ENCODE measurements around the gene RAD9A. TPM values are rescaled to one million over a fixed set of nuclear protein-coding genes. Genes with fewer than 3 reads are reported as not detected.

Gene RAD9A
- total and polyA plus RNA-seq, 9 of the 15 experiments (the other 6 are each of a cell fraction or from before 2014, with no cell fraction given) = 1.4 to 41.2 (median 16.1) TPM

DNA sequence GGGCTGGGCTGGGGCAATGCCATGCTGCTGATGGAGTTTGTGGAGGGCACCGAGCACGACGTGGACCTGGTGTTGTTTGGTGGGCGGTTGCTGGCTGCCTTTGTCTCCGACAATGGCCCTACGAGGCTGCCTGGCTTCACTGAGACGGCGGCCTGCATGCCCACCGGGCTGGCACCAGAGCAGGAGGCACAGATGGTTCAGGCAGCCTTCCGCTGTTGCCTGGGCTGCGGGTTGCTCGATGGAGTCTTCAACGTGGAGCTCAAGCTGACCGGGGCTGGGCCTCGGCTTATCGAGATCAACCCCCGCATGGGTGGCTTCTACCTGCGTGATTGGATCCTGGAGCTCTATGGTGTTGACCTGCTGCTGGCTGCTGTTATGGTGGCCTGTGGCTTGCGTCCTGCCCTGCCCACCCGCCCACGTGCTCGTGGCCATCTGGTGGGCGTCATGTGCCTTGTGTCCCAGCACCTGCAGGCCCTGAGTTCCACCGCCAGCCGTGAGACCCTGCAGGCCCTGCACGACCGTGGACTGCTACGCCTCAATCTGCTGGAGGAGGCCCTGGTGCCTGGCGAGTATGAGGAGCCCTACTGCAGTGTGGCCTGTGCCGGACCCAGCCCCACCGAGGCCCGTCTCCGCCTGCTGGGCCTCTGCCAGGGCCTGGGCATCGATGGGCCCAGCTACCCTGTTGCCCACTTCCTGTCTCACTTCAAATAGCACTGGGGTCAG lies 32.3 kb downstream of the RAD9A start (continued):
- TF ChIP-seq, protein P1, sequence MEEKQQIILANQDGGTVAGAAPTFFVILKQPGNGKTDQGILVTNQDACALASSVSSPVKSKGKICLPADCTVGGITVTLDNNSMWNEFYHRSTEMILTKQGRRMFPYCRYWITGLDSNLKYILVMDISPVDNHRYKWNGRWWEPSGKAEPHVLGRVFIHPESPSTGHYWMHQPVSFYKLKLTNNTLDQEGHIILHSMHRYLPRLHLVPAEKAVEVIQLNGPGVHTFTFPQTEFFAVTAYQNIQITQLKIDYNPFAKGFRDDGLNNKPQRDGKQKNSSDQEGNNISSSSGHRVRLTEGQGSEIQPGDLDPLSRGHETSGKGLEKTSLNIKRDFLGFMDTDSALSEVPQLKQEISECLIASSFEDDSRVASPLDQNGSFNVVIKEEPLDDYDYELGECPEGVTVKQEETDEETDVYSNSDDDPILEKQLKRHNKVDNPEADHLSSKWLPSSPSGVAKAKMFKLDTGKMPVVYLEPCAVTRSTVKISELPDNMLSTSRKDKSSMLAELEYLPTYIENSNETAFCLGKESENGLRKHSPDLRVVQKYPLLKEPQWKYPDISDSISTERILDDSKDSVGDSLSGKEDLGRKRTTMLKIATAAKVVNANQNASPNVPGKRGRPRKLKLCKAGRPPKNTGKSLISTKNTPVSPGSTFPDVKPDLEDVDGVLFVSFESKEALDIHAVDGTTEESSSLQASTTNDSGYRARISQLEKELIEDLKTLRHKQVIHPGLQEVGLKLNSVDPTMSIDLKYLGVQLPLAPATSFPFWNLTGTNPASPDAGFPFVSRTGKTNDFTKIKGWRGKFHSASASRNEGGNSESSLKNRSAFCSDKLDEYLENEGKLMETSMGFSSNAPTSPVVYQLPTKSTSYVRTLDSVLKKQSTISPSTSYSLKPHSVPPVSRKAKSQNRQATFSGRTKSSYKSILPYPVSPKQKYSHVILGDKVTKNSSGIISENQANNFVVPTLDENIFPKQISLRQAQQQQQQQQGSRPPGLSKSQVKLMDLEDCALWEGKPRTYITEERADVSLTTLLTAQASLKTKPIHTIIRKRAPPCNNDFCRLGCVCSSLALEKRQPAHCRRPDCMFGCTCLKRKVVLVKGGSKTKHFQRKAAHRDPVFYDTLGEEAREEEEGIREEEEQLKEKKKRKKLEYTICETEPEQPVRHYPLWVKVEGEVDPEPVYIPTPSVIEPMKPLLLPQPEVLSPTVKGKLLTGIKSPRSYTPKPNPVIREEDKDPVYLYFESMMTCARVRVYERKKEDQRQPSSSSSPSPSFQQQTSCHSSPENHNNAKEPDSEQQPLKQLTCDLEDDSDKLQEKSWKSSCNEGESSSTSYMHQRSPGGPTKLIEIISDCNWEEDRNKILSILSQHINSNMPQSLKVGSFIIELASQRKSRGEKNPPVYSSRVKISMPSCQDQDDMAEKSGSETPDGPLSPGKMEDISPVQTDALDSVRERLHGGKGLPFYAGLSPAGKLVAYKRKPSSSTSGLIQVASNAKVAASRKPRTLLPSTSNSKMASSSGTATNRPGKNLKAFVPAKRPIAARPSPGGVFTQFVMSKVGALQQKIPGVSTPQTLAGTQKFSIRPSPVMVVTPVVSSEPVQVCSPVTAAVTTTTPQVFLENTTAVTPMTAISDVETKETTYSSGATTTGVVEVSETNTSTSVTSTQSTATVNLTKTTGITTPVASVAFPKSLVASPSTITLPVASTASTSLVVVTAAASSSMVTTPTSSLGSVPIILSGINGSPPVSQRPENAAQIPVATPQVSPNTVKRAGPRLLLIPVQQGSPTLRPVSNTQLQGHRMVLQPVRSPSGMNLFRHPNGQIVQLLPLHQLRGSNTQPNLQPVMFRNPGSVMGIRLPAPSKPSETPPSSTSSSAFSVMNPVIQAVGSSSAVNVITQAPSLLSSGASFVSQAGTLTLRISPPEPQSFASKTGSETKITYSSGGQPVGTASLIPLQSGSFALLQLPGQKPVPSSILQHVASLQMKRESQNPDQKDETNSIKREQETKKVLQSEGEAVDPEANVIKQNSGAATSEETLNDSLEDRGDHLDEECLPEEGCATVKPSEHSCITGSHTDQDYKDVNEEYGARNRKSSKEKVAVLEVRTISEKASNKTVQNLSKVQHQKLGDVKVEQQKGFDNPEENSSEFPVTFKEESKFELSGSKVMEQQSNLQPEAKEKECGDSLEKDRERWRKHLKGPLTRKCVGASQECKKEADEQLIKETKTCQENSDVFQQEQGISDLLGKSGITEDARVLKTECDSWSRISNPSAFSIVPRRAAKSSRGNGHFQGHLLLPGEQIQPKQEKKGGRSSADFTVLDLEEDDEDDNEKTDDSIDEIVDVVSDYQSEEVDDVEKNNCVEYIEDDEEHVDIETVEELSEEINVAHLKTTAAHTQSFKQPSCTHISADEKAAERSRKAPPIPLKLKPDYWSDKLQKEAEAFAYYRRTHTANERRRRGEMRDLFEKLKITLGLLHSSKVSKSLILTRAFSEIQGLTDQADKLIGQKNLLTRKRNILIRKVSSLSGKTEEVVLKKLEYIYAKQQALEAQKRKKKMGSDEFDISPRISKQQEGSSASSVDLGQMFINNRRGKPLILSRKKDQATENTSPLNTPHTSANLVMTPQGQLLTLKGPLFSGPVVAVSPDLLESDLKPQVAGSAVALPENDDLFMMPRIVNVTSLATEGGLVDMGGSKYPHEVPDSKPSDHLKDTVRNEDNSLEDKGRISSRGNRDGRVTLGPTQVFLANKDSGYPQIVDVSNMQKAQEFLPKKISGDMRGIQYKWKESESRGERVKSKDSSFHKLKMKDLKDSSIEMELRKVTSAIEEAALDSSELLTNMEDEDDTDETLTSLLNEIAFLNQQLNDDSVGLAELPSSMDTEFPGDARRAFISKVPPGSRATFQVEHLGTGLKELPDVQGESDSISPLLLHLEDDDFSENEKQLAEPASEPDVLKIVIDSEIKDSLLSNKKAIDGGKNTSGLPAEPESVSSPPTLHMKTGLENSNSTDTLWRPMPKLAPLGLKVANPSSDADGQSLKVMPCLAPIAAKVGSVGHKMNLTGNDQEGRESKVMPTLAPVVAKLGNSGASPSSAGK (IDR thresholded peaks at IDR 0.05) = no peak
